K562 (cell line): ENCODE measurements around the gene ABCG1. TPM values are rescaled to one million over a fixed set of nuclear protein-coding genes. Genes with fewer than 3 reads are reported as not detected.

Experiments
- ATAC-seq: fragments of 200-7000 bp; cut with Tn5 transposase; 3 replicates; pipeline ENCODE4 v1.9.1; 2020; ENCODE audit warnings: moderate library complexity
- BruUV-seq: library from RNA; stranded (reverse); fragments of 400-500 nt; replicated peaks from 2 replicates; lab custom pipeline; 2021; lab: Mats Ljungman, UMichigan
- CTCF ChIA-PET: fragments of 300-600 bp; formaldehyde crosslinking; extraction: SDS; loops from one replicate; lab custom pipeline; 2021; ENCODE audit warnings: low intra/inter-chr PET ratio; lab: Yijun Ruan, JAX
- POLR2A ChIA-PET: fragments of 300-600, 350-650 bp; sonication (Branson Sonifier 250); formaldehyde crosslinking; extraction: SDS; loops from one replicate; lab custom pipeline; 2021; ENCODE audit warnings: antibody characterized with exemption, inconsistent platforms; lab: Yijun Ruan, JAX
- DNase-seq, 4 experiments: peaks; one replicate each; pipeline versions ENCODE4 v3.0.0 to v3.0.0-alpha.2; 2011 to 2018; ENCODE audit warnings: low spot score in 3 of 4, mixed read lengths in 3 of 4; ENCODE audit errors: extremely low read depth in 1 of 4
- FAIRE-seq: peaks from 2 replicates; lab custom pipeline; 2011; peaks lifted over from hg19 to GRCh38; lab: Jason Lieb, UNC
- H2AFZ ChIP-seq: 2 replicates; pipeline ENCODE4 v1.6.0; 2011; ENCODE audit warnings: low read depth, low read length, control low read depth, inconsistent platforms
- H3K27ac ChIP-seq: fragments of 200-600 bp; 3 replicates; pipeline ENCODE4 v1.8.0; 2011; ENCODE audit warnings: low read depth, mild to moderate bottlenecking, control low read depth, inconsistent platforms, low read length, moderate library complexity, mixed read lengths; ENCODE audit errors: extremely low read depth
- H3K27me3 ChIP-seq, 2 experiments: fragments of 300-600 bp in 1 of 2; 2 replicates in 1 of 2; 3 replicates in 1 of 2; pipeline versions ENCODE4 v1.6.0 to v1.8.0; 2011; ENCODE audit warnings: inconsistent platforms in 2 of 2, low read length in 2 of 2, mild to moderate bottlenecking in 1 of 2, mixed read lengths in 1 of 2, moderate library complexity in 1 of 2; ENCODE audit not compliant: control insufficient read depth in 2 of 2, insufficient read depth in 2 of 2
- H3K36me3 ChIP-seq: fragments of 300-600 bp; 3 replicates; pipeline ENCODE4 v1.8.0; 2011; ENCODE audit warnings: mild to moderate bottlenecking, low read length, inconsistent platforms; ENCODE audit not compliant: control insufficient read depth, insufficient read depth
- H3K4me1 ChIP-seq, 2 experiments: fragments of 200-600 bp in 1 of 2; replicated peaks in 1 of 2; 2 replicates in 1 of 2; 3 replicates in 1 of 2; pipeline versions ENCODE4 v1.5.1 to v1.8.0; 2011; ENCODE audit warnings: inconsistent platforms in 2 of 2, low read length in 2 of 2, mild to moderate bottlenecking in 1 of 2, mixed read lengths in 1 of 2, moderate library complexity in 1 of 2; ENCODE audit not compliant: control insufficient read depth in 2 of 2, insufficient read depth in 2 of 2
- H3K4me2 ChIP-seq: 2 replicates; pipeline ENCODE4 v1.6.1; 2011; ENCODE audit warnings: low read length, control low read depth, inconsistent platforms, mixed read lengths; ENCODE audit not compliant: insufficient read depth
- H3K4me3 ChIP-seq: fragments of 200-600 bp; sonication (generic), shearing (Covaris generic); 2 replicates; pipeline ENCODE4 v1.5.1; 2016; ENCODE audit warnings: control low read depth, inconsistent platforms
- H3K79me2 ChIP-seq: fragments of 200-600 bp; 3 replicates; pipeline ENCODE4 v1.8.0; 2011; ENCODE audit warnings: low read length, inconsistent platforms; ENCODE audit not compliant: control insufficient read depth, insufficient read depth
- H3K9ac ChIP-seq, 2 experiments: 2 replicates each; pipeline versions ENCODE4 v1.6.0 to v1.6.1; 2011; ENCODE audit warnings: low read depth in 2 of 2, low read length in 2 of 2, control low read depth in 1 of 2, inconsistent platforms in 1 of 2, mild to moderate bottlenecking in 1 of 2, mixed read lengths in 1 of 2; ENCODE audit not compliant: insufficient read depth in 1 of 2
- H3K9me1 ChIP-seq: one replicate; pipeline ENCODE4 v1.6.0; 2011; ENCODE audit warnings: inconsistent platforms, mild to moderate bottlenecking, low read length, moderate library complexity; ENCODE audit not compliant: control insufficient read depth, insufficient read depth
- H3K9me3 ChIP-seq: replicated peaks from 2 replicates; pipeline ENCODE4 v1.5.1; 2011; ENCODE audit warnings: low read depth, low read length, inconsistent platforms; ENCODE audit not compliant: control insufficient read depth, insufficient read depth
- H4K20me1 ChIP-seq: replicated peaks from 2 replicates; pipeline ENCODE4 v1.6.1; 2011; ENCODE audit warnings: low read length, inconsistent platforms, mixed read lengths; ENCODE audit not compliant: control insufficient read depth, insufficient read depth
- AFF1 ChIP-seq, 2 experiments: fragments of 450-650 bp; IDR thresholded peaks; 2 replicates each; pipeline ENCODE4 v1.6.1; 2018; ENCODE audit warnings: mild to moderate bottlenecking in 2 of 2, low read depth in 1 of 2; ENCODE audit not compliant: partially characterized antibody in 2 of 2
- ESRRB ChIP-seq: fragments of 250-450 bp; sonication (Bioruptor Pico); IDR thresholded peaks from 2 replicates; pipeline ENCODE4 v1.5.0; 2020; ENCODE audit warnings: mild to moderate bottlenecking, moderate library complexity, borderline replicate concordance
- ETS2 ChIP-seq: IDR thresholded peaks from 2 replicates; pipeline ENCODE4 v1.6.1; 2016; ENCODE audit warnings: borderline replicate concordance, missing genetic modification characterization, mild to moderate bottlenecking, moderate library complexity, missing compliant biosample characterization; ENCODE audit not compliant: poor library complexity, severe bottlenecking
- FOXA3 ChIP-seq, 2 experiments: fragments of 450-650 bp in 1 of 2; sonication (generic) in 1 of 2; formaldehyde crosslinking; IDR thresholded peaks in 1 of 2; conservative IDR thresholded peaks in 1 of 2; 2 replicates each; pipeline versions ENCODE4 v1.4.0 to v1.8.0; 2020 to 2022; ENCODE audit warnings: mild to moderate bottlenecking in 2 of 2, missing genetic modification reagents in 1 of 2
- HDAC3 ChIP-seq: fragments of 450-650 bp; IDR thresholded peaks from 2 replicates; pipeline ENCODE4 v1.6.1; 2018; ENCODE audit warnings: borderline replicate concordance, mild to moderate bottlenecking, moderate library complexity; ENCODE audit not compliant: partially characterized antibody
- MIER1 ChIP-seq: fragments of 450-650 bp; IDR thresholded peaks from 2 replicates; pipeline ENCODE4 v1.6.1; 2016; ENCODE audit warnings: antibody characterized with exemption, mild to moderate bottlenecking, low read depth
- MLLT1 ChIP-seq, 2 experiments: fragments of 450-650 bp; IDR thresholded peaks; 2 replicates each; pipeline ENCODE4 v1.6.1; 2016
- NRF1 ChIP-seq, 2 experiments: fragments of 450-650 bp; IDR thresholded peaks in 1 of 2; conservative IDR thresholded peaks in 1 of 2; 2 replicates each; pipeline ENCODE4 v1.6.1; 2014; ENCODE audit warnings: mild to moderate bottlenecking in 2 of 2
- SP2 ChIP-seq: IDR thresholded peaks from 2 replicates; pipeline ENCODE4 v1.6.1; 2011; ENCODE audit warnings: mild to moderate bottlenecking, low read depth, low read length, moderate library complexity; ENCODE audit not compliant: poor library complexity, severe bottlenecking; ENCODE audit errors: extremely low read depth
- TEAD4 ChIP-seq, 2 experiments: sonication (generic) in 1 of 2; formaldehyde crosslinking in 1 of 2; IDR thresholded peaks; 2 replicates each; pipeline versions ENCODE4 v1.6.1 to v1.8.0; 2012 to 2022; ENCODE audit warnings: borderline replicate concordance in 1 of 2, inconsistent platforms in 1 of 2, low read length in 1 of 2, mild to moderate bottlenecking in 1 of 2, missing genetic modification reagents in 1 of 2
- ZNF384 ChIP-seq: IDR thresholded peaks from 2 replicates; pipeline ENCODE4 v1.6.1; 2012; ENCODE audit warnings: low read depth, low read length, improper control_type of control experiment
- WGBS: fragments of 100-300 bp; shearing (Covaris generic); methylation state at CpG from one replicate; pipeline ENCODE4 v1.1.6; 2016; ENCODE audit warnings: low coverage, mixed read lengths; ENCODE audit not compliant: insufficient coverage; ENCODE audit errors: missing lambda C conversion rate; 5-methylcytosine and 5-hydroxymethylcytosine counted together
- in situ Hi-C: fragments of 300-500 bp; cut with MboI; formaldehyde crosslinking; loops from 4 replicates; pipeline ENCODE4 v1.15.0; 2018; ENCODE audit warnings: inconsistent platforms, mixed read lengths
- intact Hi-C: fragments of 100-400 bp; cut with micrococcal nuclease; formaldehyde crosslinking; loops from 2 replicates; pipeline ENCODE4 v1.14.2; 2022
- polyA plus RNA-seq, 8 experiments: library from polyadenylated mRNA; depleted of rRNA in 4 of 8; stranded (reverse) in 5 of 8; unstranded in 3 of 8; fragments of >200 nt; fragmentation: Nextera tagmentation in 2 of 8; fragmentation: Illumina TruSeq in 1 of 8; extraction: Ambion mirVana in 2 of 8; extraction: Trizol in 1 of 8; gene quantifications; 2 replicates each; pipeline versions ENCODE4 v1.2.1 to v1.2.3, GENCODE V29; 2011 to 2014; ENCODE audit warnings: inconsistent platforms in 1 of 8, missing spikeins in 1 of 8
- total RNA-seq, 7 experiments: library from RNA; depleted of rRNA in 6 of 7; stranded (reverse); fragments of >200 nt in 6 of 7; fragmentation: Illumina TruSeq in 2 of 7; extraction: Trizol in 2 of 7; gene quantifications; 2 replicates each; pipeline versions ENCODE4 v1.2.1 to v1.2.3, GENCODE V29; 2011 to 2021; ENCODE audit warnings: low replicate concordance in 1 of 7
- TF ChIP-seq, protein P1 (sequence below): fragments of 250-450 bp; sonication (Bioruptor Pico); IDR thresholded peaks from 2 replicates; pipeline ENCODE4 v1.5.0; 2022; ENCODE audit warnings: mild to moderate bottlenecking

ABCG1 gene
- total and polyA plus RNA-seq, 9 of the 15 experiments (the other 6 are each of a cell fraction or from before 2014, with no cell fraction given): 0.04 to 0.09 TPM; not detected in 7

DNA sequence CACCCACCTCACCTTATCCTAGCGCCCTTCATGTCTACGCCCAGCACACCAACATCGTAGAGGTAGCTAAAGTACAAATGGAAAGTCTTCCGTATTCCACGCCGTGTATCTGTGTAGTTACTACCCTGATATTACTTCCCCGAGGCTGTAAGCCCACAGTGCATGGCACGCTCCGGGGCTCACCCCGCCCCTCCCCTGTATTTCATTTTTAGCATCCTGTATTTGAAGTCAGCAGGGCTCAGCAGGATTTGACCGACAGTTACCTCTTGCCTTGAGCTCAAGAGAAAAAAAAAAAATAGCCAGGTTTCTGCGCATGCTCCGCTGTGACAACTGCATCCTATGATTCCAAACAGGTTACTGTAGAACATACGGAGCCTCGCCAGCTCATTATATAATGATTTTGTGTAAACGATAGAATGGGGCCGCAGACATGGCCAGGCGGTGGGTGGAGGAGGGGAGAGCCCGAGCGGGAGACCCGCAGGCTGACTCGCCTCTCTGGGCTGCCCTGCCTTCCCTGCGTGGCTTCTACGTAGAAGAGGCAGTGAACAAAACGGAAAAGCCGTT is 1.3 kb downstream of the ABCG1 start:
- no peaks in the 10 kb centered on the region for H3K36me3 ChIP-seq
- H3K79me2 ChIP-seq: no peaks in the 10 kb centered on the region
- H3K9me3 ChIP-seq: no peaks in the 10 kb centered on the region
- no peak overlapping the region for H3K4me3 ChIP-seq
- BruUV-seq: no TSS peak
- no peak for FAIRE-seq
- H3K27me3 ChIP-seq: peaks cover 28 to 67% of the 10 kb centered on the region in 2 experiments
- no peaks in the 10 kb centered on the region for H3K9me1 ChIP-seq
- peaks cover 6% of the 10 kb centered on the region; the same call in 1 of the 2 replicates for H4K20me1 ChIP-seq
- no peak overlapping the region for H3K27ac ChIP-seq
- no peak for ATAC-seq
- intact Hi-C loops: no loop called here
- no peak overlapping the region for H3K9ac ChIP-seq
- in situ Hi-C loops: no loop called here
- H2AFZ ChIP-seq: no peak overlapping the region
- H3K4me2 ChIP-seq: no peak overlapping the region
- H3K4me1 ChIP-seq: peaks cover 0 to 8% of the 10 kb centered on the region in 2 experiments; a peak in 1 of 5 replicates
- POLR2A ChIA-PET: interaction anchor here (0.6 to 1.2 kb wide), 6 partner anchors 23 to 247 kb away, joined by 3 to 5 read pairs (median 4); no protein-coding TSS in a partner anchor
- WGBS: 12% methylated on average over 26 of the region's 26 CpGs
- CTCF ChIA-PET: no interaction called here
- DNase-seq: peak in 1 of 4 experiments; percentile 25
- peak; percentile 85 to 87 for TF ChIP-seq NRF1 (conservative IDR thresholded peaks at IDR 0.05 in 1 of 2, IDR thresholded peaks at IDR 0.05 in 1 of 2)
- TF ChIP-seq ETS2: no peak
- TF ChIP-seq FOXA3 (CRISPR knock-in tag; conservative IDR thresholded peaks at IDR 0.05 in 1 of 2, IDR thresholded peaks at IDR 0.05 in 1 of 2): no peak
- TF ChIP-seq ZNF384: peak; percentile 78
- no peak for TF ChIP-seq MIER1
- TF ChIP-seq MLLT1 (IDR thresholded peaks at IDR 0.05): no peak
- TF ChIP-seq, protein P1, sequence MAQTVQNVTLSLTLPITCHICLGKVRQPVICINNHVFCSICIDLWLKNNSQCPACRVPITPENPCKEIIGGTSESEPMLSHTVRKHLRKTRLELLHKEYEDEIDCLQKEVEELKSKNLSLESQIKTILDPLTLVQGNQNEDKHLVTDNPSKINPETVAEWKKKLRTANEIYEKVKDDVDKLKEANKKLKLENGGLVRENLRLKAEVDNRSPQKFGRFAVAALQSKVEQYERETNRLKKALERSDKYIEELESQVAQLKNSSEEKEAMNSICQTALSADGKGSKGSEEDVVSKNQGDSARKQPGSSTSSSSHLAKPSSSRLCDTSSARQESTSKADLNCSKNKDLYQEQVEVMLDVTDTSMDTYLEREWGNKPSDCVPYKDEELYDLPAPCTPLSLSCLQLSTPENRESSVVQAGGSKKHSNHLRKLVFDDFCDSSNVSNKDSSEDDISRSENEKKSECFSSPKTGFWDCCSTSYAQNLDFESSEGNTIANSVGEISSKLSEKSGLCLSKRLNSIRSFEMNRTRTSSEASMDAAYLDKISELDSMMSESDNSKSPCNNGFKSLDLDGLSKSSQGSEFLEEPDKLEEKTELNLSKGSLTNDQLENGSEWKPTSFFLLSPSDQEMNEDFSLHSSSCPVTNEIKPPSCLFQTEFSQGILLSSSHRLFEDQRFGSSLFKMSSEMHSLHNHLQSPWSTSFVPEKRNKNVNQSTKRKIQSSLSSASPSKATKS (CRISPR knock-in tag): no peak
- TF ChIP-seq HDAC3: no peak
- no peak for TF ChIP-seq ESRRB (CRISPR knock-in tag)
- TF ChIP-seq TEAD4 (IDR thresholded peaks at IDR 0.05; ENCODE audit: low read length): no peak
- TF ChIP-seq TEAD4 (CRISPR knock-in tag; IDR thresholded peaks at IDR 0.05; ENCODE audit: borderline replicate concordance): no peak
- TF ChIP-seq SP2: no peak
- no peak for TF ChIP-seq AFF1 (IDR thresholded peaks at IDR 0.05; ENCODE audit: low read depth in 1 of 2, partially characterized antibody in 2 of 2)
